Stimulated activated CD4-positive, alpha-beta T cell treated with anti-CD3 and anti-CD28 coated beads, Interleukin-12 subunit alpha, Interleukin-12 subunit beta, amount 100 ng/mL, for 48 hours (primary cell): ENCODE measurements around the gene LMO7.
"Not testable (repeated sequence)": the region's sequence is repeated elsewhere in the genome, so short reads cannot be mapped to it uniquely, and the experiment has no call there.

Experiments used
- DNase-seq, 3 donors: peaks; one replicate each; pipeline ENCODE4 v3.0.0-alpha.2; 2020; ENCODE audit warnings: low read depth in 2 of 3, low spot score in 1 of 3

The LMO7 gene

DNA sequence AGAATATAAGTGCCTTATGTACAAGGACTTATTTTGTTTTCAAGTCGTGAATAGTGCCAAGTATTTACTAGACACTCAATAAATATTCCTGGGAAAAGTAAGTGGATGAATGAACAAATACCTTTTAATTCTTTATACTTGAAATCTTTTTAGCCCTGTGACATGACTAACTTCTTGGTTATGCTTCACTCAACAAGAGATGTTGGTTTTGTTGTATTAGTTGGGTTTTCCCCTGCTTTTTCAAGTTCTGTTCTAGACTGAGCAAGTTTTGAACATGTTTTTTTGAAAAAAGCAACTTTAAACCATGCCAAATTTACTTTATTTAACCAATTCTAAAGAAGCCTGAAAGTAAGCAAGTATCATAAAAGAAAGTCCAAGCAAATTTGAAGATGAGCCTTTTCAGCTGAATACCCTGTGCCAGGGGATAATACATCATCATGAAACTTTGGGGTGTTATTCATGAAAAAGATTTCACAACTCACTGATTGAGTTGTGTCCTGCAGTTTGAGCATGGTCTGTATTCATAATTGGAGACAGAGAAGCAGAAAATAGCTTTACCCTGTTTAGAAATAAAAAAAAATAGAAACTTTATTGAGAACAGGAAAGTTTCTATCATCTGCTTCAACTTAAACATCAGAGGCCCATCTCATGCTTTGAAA lies 11.1 kb downstream of the LMO7 start:
- no peak for DNase-seq

DNA sequence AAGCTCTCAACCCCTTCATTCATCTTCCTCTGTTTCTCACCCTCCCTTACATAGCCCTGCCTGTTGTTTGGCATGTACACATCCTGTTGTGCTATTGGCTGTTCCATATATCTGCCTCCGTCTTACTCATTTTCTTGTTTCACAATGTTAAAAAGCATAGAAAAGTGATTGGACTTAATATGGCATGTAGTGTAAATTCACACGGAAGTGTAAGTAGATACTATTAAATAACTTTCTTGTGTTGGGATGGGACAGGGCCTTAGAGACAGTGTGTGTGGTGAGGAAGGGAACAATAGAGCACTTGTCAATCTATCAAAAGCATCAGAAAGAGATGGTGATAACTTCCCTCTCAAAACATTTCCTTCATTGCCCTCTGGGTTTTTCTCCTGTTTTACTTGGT lies 12.3 kb downstream of the LMO7 start:
- no peak for DNase-seq

DNA sequence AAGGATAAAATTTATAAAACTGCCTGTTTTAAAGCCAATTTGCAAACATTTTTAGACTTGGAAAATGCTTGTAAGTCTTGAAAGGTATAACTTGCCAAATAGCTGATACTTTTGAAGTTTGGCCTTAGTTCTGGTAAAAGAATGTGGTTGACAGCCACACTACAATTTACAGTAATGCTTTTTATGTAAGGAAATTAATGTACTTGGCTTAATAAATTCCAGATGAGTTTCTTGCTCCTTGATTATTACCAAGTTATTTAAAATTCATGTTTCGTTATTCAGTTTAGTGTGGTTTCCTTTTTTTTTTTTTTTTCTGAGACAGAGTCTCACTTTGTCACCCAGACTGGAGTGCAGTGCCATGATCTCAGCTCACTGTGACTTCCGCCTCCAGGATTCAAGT lies 14.9 kb downstream of the LMO7 start:
- DNase-seq, result no peak

DNA sequence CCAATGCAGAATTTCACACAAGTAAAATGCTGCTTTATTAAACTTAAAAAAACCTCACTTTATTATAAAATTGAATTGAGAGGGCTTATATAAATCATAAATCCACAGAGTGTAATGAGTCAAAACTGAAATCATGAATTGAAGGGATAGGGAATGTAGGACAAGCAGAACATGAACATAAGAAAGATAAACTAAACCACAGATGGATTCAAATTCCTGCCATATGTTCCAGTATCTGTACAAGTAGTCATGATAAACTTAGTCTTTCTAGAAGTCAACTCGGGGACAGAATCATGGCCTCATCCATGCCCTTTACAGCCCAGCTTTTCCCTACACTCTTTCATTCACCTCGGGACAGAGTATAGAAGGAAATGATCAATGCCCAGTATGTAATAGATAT lies 16.6 kb downstream of the LMO7 start:
- DNase-seq, result no peak

DNA sequence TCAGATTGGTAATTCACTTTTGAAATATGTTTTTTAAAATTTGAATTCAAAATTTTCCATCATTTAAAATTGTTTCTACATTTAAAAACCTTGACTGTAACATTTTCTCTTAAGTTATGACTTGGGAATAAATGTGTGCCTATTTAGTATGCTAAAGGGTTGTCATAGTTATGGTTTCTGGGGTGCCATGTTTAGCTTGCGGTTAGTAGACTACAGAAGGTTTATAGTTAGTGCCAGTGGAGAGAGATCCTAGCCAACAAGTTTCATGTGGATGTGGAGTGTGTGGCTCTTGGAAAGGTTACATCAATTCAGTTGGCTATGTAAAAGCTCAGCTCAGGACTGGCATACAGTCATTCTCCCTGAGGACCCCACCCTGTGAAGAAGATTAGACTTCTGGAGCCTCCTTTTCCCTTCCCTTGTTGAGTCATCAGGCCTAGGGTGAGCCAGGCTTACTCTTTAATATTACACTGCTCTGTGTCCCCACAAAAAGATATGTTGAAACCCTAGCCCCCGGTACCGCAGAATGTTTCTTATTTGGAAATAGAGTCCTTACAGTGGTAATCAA lies 20.4 kb downstream of the LMO7 start:
- DNase-seq, result no peak

DNA sequence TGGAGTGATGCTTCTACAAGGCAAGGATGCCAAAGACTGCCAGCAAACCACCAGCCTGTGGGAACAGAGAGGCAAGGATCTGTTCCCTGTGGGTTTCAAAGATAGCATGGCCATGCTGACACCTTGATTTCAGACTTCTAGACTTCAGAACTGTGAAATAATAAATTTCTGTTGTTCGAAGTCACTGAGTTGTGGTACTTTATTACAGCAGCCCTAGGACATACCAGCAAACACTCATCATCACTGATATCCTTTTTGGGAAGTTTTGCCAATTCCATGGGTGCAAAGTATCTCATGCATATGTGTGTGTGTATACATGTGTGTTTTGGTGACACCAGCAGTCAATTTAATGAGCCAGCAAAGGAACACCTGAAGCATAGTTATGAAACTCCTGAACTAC lies 21.0 kb downstream of the LMO7 start:
- no peak for DNase-seq

DNA sequence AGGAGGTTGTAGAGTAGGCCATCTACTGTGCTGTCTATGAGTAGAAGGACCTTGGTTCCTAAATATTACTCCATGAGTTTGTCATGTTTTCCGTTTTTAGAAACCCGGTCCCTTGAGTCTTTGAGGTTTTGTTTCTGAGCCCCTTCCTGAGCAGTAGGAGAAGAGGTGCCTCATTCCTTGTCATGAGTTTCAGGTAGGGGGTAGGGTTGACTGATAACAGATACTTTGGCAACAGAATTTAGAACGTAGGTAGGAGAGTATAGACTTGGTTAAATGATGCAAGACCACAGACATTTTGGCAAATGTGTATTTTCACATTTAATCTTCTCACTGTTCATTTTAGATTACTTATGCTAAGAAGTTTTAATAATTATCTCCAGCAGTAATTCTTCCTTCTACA lies 24.6 kb downstream of the LMO7 start:
- DNase-seq, result no peak

DNA sequence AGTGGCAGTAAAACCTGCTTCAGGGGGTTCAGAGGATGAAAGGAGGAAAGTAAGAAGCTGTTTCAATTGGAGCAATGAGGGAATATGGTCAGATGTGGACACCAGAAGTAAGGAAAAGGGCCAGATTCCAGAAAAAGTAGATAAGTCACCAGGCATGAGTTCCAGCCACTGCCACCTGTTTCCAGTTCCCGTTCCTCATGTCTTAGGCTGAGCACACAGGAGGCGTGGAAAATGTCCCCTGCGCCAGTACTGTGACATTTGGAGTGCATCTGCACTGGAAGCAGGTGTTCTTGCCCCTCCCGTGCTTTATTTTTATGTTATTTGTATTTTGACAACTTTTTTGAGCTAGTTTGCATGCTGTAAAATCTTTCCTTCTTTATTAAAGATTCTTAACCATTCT lies 25.3 kb downstream of the LMO7 start:
- no peak for DNase-seq

DNA sequence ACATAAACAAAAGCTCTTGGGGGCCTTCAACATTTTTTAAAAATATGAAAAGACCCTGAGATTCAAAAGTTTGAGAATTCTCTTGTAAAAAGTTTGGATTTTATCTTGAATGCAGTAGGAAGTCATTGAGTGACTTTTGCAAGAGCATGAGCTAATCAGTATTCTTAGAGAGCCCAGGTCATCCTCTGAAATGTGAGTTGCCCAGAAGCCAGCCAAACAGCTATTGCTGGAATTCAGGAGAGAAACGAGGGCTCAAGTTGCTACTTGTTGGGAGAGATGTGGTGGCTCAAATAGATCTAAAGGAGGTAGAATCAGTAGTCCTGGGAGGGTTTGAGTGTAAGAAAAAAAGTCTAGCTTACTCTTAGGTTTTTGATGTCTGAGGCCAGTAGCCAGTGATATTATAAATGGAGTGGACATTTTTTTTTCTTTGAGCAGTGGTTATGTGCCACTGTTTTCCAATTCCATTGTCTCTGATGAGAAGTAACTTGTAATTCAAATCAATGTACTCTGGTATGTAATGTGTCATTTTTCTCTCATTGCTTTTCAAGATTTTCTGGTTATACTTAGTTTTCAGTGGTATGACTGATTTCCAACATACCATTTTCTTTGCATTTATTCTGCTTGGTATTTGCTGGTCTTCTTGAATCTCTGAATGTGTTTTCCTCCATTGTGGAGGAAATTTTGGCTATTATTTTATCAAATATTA lies 30.7 kb downstream of the LMO7 start:
- no peak for DNase-seq

DNA sequence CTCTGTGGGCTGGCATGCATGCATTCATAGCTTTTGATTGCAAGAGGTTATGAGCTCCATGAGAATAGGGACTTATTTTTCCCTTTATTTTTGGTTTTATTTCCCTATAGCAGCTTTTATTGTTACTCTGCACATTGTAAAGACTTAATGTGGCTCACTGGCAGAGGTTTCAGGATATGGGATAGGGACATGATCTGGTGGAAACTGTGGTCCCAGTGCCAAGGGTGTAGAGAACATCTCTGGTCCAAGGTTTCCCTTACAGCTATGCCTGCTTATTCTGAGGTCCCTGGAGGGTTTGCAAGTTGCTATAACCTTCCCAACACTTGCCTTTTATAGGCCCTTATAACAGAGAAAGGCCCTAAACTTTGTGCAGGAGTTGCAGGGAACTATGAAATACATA lies 33.6 kb downstream of the LMO7 start:
- no peak for DNase-seq

DNA sequence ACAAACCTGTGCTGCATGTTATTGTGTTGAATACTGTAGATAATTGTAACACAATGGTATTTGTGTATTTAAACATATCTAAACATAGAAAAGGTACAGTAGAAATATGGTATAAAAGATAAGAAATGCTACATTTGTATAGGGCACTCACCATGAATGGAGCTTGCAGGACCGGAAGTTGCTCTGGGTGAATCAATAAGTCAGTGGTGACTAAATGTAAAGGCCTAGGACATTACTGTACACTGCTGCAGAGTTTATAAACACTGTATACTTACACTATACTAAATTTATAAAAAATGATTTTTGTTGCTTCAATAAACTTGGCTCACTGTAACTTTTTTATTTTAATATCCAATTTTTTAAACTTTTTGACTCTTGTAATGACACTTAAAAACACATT lies 34.4 kb downstream of the LMO7 start:
- DNase-seq, result no peak

DNA sequence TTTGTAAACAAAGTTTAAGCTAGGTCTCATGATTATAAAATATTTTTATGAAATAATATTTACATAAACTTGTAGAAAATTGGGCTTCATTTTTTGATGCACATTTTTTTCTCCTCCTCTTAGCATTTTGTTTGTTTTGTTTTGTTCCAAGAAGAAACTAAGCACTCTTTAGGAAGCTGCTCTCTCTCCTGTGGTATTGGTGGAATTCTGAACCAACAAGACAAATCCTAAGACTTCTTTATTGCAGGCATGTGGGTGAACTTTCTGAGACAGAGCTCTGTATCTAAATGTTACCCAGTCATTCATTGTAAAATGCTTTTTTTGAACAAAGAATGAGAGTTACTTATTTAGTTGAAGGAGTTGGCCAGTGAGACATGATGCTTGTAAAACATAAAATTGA lies 39.3 kb downstream of the LMO7 start:
- no peak for DNase-seq

DNA sequence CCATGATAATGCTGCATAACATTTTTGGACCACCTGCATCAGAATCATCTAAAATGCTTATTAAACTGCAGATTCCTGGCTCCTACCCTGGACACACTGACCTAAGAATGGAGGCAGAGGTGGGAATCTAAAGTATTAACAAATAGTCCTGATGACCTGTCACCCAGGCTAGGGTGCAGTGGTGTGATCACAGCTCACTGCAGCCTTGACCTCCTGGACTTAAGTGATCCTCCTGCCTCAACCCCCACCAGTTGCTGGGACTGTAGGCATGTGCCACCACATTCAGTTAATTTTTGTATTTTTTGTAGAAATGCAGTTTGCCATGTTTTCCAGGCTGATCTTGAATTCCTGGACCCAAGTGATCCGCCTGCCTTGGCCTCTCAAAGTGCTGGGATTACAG lies 43.3 kb downstream of the LMO7 start:
- DNase-seq, result no peak

DNA sequence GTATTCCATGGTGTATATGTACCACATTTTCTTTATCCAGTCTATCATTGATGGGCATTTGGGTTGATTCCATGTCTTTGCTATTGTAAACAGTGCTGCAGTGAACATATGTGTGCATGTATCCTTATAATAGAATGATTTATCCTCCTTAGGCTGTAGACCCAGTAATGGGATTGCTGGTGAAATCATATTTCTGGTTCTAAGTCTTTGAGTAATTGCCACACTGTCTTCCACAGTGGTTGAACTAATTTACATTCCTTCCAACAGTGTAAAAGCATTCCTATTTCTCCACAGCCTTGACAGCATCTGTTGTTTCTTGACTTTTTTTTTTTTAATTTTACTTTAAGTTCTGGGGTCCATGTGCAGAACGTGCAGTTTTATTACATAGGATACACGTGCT lies 44.1 kb downstream of the LMO7 start:
- not testable (repeated sequence) for DNase-seq

DNA sequence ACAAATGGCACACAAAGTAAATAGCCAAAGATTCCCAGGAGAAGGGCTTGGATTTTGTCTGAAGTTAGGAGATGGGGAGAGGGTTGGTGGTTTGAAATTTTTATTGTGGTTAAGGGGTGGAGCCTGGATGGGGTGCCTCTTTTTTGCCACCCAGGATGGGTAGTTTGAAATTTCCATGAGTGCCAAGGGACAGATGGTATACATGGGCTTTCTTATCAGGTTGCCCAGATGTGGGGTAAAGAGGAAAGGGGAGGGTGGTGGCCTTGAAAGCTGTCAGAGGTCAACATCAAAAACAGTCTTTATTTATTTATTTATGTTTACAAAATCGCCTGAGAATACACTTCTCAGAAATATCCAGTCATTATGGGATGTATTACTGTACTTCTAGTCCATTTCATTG lies 46.2 kb downstream of the LMO7 start:
- DNase-seq, result no peak

DNA sequence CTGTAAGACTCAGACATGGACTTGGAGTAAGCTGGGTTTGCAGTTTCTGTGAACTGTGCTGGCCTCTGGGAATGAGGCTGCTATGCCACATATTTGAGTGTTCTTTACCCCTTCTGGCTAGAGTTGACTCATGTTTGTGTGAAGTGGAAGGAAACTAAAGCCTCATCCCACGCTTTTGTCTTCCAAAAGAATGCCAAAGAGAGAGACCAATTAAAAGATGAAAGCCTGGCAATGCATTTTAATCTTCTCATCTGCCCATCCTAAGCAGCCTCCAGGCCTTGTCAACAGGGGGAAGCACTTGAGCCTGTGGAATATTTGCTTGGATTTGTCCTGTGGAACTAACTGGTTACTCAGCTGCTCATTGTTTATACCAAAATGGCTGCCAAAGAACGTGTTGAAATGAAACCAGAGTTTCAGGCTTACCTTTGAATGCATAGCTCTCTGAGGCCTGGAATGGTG lies 49.1 kb downstream of the LMO7 start:
- DNase-seq, result peak in 1 of 3 donors; percentile 4

DNA sequence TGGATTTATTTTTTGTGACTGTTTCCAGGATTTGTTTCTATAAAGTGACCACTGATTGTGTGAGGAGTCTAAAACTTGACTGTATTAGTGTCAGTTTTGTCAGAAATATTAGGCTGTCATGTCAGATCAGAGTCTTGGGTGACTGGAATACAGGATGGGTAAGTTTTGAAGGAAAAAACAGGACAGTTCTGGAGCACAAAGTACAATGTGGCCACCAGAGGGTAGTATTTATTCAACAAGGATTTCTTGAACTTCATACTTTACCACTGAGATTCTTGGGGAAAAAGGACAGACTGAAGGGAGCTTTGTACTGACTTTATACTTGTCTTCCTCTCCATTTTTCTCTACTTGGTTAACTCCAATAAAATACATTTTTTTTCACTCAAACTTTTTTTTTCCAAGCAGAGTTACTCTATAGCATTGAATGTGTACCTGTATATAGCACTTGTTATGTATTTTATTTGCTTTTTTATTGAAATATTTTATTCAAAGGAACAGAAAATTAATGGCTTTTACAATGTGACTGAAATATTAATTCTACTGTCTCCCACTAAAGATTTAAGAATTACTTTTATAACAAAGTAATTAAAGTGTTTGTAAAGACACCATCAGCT lies 51.1 kb downstream of the LMO7 start:
- DNase-seq, result no peak

DNA sequence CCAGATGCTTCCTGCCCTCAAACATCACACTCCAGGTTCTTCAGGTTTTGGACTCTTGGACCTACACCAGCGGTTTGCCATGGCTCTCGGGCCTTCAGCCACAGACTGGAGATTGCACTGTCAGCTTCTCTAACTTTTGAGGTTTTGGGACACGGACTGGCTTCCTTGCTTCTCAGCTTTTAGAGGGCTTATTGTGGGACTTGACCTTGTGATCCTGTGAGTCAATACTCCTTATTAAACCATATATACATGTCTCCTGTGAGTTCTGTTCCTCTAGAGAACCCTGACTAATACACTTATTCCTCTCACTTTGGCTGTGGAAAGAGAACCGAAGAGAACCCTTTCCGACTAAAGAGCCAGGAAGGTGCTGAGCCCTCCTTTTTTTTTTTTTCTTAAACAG lies 53.6 kb downstream of the LMO7 start:
- no peak for DNase-seq

DNA sequence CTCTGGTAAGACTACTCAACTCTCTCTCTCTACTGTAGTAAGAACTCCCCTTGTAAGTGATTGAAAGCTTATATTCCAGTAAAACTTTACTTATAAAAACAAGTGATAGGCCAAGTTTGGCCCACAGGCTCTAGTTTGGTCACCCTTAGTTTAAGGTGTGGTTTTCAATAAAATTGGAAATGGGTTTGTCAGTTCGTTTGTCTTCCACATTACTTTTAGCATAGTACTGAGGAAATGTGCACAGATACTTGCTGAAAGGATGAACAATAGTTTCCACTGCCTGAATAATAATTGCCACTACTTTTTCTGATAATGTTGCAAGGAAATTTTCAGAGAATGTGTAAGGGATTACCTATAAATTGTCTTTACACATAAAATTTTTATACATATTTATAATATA lies 54.5 kb downstream of the LMO7 start:
- no peak for DNase-seq

DNA sequence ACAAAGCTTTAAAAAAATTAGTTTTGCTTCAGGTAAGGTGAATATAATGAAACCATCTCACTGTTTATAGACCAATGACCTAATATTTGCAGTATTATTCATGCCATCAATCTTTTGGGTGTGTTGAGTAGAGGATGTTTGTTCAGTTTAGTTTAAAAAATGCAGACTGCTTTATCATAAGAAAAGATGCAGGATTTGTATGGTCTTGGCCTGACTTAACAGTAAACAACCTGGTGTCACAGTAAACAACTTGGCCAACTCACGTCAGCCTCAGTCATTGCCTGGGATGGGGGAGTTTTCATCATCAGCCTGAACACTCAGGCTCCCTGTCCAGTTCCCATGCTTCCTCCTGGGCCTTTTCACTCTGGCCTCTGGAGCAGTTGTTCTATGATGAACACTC lies 55.1 kb downstream of the LMO7 start:
- DNase-seq, result no peak

DNA sequence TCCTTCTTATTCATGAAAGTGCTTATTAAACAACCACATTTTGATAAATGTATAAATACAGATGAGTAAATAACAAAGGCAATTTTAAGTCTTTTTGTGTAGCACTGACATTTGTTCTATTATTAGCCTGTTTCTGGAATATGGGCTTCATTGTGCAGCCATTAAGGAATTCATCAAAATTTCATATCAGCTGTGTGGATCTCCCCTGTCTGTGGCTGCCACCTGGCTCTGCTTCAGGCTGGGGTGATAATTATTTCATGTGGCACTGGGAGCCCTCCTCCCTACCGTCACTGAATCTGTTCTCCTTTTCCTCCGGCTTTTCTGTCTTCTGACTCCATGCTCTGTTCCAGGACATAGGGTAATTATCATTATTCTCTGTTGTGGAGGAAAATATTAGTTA lies 57.1 kb downstream of the LMO7 start:
- no peak for DNase-seq

DNA sequence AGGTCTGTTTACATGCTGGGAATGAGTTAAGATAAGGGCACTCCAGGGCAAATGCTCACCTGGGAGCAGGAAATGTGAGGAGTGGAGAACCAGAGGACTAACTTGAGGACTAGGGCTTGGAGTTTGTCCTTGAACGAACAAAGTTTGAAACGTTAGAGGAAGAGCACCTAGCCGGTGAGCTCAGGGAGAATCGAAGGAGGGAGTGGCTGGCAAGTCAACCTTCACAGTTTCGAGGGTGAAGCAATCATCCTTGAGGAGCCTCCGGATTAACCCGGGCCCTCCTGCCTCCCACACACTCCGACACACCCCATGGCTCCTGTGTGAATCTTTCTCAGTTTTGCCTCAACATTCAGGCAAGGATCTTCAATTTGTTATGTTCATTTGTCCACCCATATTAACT lies 58.6 kb downstream of the LMO7 start:
- no peak for DNase-seq
